HG03108 (cell line): ENCODE measurements around the gene CXCL1.

ENCODE experiments used
- ATAC-seq: cut with Tn5 transposase; IDR thresholded peaks from one replicate; pipeline ENCODE4 v1.9.1; 2021; ENCODE audit warnings: moderate library complexity; ENCODE audit not compliant: unreplicated experiment

Gene CXCL1

DNA sequence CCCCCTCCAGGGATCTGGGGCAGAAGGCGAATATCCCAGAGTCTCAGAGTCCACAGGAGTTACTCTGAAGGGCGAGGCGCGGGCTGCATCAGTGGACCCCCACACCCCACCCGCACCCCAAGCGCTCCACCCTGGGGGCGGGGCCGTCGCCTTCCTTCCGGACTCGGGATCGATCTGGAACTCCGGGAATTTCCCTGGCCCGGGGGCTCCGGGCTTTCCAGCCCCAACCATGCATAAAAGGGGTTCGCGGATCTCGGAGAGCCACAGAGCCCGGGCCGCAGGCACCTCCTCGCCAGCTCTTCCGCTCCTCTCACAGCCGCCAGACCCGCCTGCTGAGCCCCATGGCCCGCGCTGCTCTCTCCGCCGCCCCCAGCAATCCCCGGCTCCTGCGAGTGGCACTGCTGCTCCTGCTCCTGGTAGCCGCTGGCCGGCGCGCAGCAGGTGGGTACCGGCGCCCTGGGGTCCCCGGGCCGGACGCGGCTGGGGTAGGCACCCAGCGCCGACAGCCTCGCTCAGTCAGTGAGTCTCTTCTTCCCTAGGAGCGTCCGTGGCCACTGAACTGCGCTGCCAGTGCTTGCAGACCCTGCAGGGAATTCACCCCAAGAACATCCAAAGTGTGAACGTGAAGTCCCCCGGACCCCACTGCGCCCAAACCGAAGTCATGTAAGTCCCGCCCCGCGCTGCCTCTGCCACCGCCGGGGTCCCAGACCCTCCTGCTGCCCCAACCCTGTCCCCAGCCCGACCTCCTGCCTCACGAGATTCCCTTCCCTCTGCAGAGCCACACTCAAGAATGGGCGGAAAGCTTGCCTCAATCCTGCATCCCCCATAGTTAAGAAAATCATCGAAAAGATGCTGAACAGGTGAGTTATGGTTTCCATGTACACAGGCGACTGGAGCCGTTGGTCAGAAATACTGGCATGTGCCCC is at the start of gene CXCL1:
Gene CXCL1, plus strand, starts transcription at position 264 of the 926 bp plus-strand sequence. Its CDS starts 78 bp downstream, at position 342.
- no peak for ATAC-seq

DNA sequence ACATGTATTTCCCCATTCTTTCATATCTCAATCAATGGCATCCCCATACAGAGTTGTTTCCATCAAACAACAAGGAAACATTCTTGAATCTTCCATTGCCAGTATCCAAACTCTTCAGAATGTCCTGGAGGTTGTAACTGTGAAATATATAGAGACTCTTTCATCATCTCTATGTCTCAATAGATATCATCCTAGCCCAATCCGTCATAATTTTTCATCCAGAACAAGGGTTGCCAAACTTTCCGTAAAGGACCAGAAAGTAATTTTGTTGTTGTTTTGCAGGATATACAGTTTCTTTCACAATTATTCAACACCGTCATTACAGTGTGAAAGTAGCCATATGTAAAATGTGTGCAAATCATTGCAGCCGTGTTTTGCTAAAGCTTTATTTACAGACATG is 47.9 kb upstream of the CXCL1 start:
- no peak for ATAC-seq

DNA sequence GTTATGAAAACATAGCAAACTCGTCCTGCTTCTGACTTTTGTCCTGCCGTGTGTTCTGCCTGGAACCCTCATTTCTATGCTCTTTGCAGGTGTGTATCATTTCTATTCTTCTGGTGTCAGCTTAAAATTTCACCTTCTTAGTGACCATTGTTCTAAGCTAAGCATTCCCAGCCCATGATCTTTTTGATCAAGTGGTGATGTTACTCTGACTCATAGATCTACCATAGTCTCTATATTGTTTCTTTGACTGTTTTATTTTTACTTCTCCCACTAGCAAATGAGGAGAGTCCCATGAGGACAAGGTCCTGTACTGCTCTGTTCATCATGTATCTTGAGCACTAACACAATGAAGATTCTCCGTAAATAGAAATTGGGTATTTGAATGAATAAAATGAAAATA is 46.8 kb upstream of the CXCL1 start:
- no peak for ATAC-seq

DNA sequence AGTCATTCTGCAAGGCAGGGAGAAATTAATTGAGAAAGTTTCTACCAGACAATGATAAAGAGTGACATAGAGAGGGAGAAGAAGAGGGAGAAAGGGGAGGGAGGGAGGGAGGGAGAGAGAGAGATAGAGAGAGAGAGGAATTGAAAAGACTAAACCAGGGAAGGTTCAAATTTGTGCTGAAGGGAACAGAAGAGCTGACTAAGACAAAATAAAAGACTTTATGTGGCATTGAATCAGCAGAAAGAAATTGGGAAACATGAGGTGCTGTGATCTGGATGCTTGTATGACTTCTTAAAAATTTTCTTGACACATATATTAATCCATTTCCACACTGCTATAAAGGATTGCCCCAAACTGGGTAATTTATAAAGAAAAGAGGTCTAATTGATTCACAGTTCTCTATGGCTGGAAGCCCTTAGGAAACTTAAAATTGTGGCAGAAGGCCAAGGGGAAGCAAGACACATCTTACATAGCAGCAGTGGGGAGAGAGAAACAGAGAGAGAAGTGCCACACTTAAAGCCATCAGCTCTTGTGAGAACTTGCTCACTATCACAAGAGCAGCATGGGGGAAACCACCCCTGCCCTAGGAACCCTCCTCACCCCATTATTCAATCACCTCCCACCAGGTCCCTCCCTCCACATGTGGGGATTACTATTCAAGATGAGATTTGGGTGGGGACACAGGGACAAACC is 46.2 kb upstream of the CXCL1 start:
- no peak for ATAC-seq

DNA sequence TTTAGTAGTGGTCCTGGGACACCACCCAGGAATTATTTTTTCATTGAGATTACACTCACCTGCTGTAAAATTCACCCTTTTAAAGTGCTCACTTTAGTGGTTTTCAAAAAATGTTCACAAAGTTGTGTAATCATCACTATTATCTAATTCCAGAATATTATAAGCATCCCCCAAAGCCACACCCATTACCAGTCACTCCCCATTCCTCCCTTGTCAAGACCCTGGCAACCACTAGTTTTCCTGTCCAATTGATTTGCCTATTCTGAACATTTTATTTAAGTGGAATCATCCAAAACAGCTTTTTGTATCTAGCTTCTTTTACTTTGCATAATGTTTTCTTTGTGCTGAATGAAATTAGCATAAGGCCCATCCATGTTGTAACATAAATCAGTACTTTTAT is 45.4 kb upstream of the CXCL1 start:
- ATAC-seq = no peak

DNA sequence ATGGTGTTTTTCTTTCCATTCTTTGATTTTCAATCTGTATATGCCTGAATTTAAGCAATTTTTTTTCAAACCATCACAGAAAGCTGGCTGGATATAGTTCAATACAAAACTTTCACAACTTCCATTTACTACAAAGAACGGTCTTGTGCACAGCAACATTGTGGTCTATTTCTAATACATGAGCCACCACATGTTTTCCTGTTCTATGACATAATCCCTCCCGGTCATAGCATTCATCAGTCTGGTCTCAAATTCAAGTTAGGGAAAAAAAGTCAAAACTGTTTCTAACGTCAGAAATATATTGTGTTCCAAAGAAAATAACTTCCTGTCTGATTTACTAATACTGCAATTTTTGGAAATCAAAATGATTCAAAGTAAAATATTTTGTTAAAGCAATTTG is 40.2 kb upstream of the CXCL1 start:
- no peak for ATAC-seq

DNA sequence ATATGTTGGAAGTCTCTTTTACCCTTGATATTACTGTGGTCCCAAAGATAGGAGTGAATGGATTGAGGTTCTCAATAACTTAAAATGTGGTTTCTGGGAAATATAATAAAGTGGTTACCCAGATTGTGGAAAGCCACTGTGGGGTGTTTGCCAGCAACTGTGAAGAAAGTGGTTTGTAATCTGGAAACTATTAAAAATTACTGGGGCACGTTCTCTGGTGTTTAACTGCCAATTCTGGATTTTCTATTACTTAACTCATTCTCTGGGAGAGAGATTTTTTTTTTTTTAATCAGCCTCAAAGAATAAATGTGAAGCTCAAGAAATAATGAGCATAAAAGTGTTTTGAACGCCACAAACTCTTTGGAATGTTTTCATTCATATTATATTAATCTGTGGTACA is 37.6 kb upstream of the CXCL1 start:
- no peak for ATAC-seq

DNA sequence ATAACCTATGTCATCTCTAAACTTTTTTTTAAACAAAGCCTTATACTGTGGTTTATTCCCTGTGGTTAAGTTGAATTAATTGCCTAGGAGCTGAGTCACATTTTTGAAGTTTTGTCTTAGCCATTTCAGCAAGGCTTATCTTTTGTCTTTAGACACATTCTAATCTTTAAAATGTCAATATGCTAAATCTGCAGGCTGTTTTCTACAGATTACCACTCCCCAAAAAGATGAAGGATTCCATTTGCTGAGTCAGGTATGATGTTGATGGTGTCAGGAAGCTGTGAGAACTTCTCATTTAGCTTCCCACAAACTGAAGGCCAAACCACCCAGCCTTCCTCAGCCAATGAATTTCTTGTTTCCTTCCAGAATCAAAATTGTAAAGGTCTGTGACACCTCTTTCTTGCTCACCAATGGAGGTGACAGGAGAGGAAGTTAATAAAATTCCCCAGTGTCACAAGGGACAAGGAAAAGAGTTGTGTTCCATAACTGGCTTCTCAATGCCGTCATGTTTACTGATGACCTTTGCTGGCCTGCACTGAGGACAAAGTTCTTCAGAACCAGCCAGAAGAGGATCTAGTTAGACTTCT is 36.4 kb upstream of the CXCL1 start:
- ATAC-seq = no peak

DNA sequence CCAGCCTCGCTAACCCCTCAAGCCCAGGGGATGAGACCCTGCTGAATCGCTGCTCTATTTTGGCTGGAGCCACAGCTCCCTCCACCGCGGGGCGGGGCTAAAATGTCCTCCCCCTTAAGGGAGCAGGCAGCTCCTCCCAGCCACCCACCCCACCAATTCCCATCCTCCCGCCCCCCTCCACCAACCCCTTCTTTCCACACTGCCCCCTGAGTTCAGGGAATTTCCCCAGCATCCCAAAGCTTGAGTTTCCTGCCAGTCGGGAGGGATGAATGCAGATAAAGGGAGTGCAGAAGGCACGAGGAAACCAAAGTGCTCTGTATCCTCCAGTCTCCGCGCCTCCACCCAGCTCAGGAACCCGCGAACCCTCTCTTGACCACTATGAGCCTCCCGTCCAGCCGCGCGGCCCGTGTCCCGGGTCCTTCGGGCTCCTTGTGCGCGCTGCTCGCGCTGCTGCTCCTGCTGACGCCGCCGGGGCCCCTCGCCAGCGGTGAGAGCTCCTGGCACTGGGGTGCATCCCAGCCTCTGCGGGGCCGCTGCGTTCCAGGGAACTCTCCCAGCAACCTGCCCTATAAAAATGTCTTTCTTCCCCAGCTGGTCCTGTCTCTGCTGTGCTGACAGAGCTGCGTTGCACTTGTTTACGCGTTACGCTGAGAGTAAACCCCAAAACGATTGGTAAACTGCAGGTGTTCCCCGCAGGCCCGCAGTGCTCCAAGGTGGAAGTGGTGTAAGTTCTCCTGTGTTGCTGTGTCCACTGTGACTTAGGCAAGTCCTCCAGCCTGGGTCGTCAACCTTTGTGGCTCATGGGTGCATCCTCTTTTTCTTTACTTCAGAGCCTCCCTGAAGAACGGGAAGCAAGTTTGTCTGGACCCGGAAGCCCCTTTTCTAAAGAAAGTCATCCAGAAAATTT is 32.6 kb upstream of the CXCL1 start, which contains the start of gene CXCL6:
Gene CXCL6, plus strand, starts transcription at position 306 of the 907 bp plus-strand sequence. Its CDS starts 73 bp downstream, at position 379.
- no peak for ATAC-seq

DNA sequence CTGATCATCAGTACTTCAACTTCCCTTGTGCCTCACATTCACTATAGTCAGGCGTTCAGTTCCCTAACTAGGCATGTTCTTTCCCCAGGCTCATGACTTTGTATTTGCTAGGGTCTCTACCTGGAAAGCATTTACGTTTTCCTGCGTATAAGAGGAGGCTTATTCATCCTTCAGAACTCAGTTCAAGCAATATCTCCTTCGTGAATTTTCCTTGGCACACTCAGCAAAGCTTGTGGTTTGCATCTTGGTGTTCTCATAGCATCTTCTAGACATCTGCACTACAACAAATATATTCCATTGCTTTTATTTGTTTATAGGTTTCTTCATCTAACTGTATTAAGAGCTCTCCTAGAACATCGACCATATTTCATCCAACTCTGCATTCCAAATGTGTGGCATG is 30.1 kb upstream of the CXCL1 start:
- ATAC-seq = no peak

DNA sequence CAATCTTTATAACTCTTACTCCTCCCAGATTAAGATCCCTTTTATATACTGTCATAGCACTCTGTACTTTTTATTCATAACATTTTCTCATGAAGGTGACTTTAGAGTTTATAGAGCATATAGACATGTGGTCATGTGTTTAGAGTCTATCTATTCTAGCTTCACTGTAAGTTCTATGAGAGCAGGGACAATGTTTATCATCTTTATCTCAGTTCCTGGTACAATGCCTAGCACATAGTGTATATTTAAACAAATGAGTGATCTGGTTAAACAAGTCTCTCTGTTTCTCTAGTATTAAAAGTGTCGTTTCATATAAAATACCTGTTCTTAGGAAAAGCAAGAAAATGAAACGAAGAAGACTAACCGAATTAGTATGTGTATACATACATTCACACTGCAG is 29.5 kb upstream of the CXCL1 start:
- ATAC-seq = no peak

DNA sequence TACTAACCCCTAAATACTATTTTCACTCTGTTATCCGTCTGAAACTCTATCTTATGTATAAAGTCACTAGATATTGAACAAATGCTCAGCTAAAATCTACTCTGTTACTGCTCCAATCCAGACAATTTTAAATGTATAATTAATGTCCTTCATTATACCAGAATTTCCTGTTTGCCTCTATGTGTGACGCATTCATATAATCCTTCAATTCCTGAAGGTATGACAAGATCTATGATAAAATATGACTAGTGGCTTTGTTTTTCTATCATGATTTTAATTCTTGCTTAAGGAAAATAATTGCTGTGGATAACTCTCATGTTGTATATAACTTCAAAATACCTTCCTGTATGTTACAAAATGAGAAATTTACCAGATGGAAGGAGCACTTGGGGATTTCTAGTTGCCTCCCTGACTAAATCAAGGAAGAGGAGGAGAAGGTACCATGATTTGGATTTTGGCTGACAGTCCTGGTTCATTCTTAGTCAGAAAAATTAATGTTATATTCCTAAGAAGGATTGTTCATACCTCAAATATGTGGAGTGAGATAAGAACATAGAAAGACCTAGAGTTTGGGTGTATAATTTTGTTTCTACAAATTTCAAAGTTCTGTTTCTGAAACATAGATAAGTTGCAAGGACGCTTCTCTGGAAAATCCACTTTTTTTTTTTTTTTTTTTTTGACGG is 27.8 kb upstream of the CXCL1 start:
- ATAC-seq = no peak

DNA sequence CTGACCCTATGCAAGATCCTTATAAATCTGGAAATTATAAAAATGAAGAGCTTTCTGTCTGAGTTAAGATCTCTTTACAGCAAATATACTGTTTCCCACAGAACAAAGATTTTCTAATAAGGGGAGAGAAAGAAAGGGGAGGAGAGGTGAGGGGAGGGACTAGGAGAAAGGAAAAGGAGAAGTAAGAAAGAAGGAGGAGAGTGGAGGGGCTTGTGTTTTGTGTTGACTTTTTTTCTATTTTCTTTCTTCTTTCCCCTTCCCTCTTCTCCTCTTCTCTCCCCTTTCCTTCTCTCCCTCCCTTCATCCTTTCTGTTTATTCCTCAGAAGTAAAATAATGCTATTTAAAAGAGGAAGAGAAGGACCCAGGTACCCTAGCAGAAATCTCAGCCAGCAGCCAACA is 26.5 kb upstream of the CXCL1 start:
- ATAC-seq = no peak

DNA sequence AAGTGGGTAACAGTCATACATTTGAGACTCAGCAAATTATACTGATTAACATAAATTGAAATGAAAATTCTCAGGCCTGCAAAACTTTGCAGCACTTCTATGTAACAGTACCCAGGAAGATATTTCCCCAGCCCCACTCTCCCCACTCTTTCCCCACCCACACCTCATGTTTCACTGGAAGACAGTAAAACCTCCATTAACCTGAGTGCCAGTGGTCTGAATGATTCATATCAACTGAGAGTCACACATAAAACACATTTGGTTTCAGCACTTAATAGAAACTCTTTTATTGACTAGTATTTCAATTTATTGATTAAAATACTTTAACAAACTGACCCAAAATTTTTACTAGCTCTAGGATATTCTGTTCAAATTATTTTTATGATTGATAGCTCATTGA is 25.8 kb upstream of the CXCL1 start:
- no peak for ATAC-seq

DNA sequence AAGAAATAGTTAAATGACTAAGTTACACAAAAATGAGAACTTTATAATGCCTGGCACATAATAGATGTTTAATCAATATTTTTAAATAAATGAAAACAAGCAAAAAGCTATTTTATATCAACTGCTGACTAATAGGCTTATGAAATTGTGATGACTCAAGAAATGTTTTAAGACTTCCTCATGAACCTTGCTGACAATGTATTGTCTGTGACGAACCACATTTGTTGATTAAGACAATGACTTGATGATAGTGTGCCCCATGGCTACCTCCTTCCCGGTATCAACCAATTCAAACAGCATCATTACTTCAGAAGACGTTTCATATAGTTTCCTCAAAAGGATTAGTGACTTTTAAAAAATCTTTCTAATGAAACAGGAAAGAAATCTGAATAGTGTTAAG is 24.8 kb upstream of the CXCL1 start:
- ATAC-seq = no peak

DNA sequence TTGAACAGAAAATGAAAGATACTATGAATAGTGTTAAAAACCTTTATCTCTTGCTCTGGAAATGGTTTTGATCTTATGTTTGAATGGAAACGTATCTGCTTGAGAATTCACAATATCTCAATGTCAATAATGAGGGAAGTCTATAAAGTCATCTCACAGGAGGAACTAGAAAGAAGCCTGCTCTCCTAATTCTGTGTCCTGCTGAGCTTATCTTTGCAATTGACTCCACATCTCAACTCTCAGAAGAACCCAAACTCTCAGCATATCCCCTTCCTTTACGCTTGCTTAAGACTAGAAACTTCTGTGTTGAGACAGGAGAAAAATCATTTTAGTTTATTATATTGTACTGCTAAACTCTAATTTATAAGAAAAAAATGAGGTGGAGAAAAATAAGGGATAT is 24.4 kb upstream of the CXCL1 start:
- no peak for ATAC-seq

DNA sequence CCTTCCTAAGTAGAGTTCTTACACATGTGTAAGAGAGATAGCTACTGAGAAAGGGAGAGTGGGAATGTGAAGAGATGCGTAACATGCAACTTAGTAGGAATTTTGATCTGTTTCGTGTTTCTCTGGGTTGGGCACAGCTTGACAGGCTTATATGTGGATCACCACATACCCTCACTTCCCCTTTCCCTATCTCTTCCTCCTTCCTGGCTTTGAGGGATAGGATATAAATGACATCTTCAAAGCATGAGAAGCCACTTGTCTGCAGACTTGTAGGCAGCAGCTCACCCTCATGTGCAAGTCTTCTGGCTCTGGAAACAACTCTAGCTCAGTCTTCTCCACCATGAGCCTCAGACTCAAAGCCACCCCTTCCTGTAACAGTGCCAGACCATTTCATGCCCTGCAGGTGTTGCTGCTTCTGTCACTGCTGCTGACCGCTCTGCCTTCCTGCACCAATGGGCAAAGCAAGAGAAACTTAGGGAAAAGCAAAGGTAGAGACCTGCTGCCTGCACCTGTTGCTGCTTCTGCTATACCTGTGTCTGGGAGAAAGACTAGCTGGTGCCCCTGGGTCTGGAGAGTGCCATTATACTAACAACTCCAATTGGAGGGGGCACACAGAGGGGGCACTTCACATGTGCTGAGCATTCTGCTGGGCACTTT is 21.5 kb upstream of the CXCL1 start:
- no peak for ATAC-seq

DNA sequence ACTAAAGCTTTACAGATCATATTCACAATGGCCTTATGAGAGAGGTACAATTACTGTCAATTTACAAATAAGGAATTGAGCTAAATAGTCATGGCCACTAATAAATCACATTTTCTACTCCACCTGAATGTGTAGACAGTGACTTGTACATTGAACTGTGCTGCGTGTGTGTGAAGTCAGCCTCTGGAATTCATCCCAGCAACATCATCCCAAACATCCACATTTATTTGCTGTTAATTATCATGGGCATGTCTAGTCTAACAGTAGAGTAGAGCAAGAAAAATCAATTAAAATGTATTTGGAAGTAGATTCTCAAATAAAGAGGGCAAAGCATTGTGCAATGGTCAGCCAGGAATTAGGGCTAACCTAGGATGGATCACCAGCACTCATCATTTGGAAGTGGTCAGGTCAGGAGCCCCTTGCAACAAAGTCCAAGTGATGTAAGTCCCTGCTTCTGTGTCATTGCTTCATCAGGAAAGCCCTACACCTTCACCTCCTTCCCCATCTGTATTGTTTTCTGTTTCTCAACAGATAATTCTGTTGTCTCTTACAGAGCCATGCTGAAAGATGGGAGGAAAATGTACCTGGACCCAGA is 20.9 kb upstream of the CXCL1 start:
- no peak for ATAC-seq

DNA sequence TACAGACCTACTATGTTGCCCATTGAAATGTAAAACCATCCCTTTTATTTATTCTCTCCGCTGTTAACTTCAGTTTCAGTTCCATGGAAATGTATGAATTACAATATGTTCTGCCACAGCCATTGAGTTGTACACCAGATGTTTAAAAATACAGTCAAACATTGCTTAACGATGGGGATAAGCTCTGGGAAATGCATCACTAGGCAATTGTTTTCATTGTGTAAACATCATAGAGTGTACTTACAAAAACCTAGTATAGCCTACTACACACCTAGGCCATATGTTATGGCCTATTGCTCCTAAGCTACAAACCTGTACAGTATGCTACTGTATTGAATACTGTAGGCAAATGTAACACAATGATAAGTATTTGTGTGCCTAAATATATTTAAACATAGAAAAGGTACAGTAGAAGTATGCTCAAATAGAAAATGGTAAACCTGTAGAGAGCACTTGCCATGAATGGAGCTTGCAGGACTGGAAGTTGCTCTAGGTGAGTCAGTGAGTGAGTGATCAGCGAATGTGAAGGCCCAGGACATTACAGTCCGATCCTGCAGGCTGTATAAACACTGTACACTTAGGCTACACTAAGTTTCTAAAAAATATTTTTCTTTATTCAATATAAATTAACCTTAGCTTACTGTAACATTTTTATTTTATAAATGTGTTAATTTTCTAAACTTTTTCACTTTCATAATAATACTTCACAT is 18.8 kb upstream of the CXCL1 start:
- no peak for ATAC-seq
